Esophagus squamous epithelium (tissue), 5 donors: Measurements from ENCODE around the gene NUDT16L1. TPM values are rescaled to one million over a fixed set of nuclear protein-coding genes. Genes with fewer than 3 reads are reported as not detected.
"Not testable (repeated sequence)": the region's sequence is repeated elsewhere in the genome, so short reads cannot be mapped to it uniquely, and the experiment has no call there.

Experiments
- DNase-seq: peaks from one replicate; lab custom pipeline; 2025; lab: John Stamatoyannopoulos, UW
- H3K27ac ChIP-seq, 4 donors: fragments of 200-600 bp; sonication (generic); one replicate each; pipeline ENCODE4 v1.5.1; 2016 to 2019; ENCODE audit warnings: mild to moderate bottlenecking in 1 of 4
- H3K27me3 ChIP-seq, 4 donors: fragments of 200-600 bp; sonication (generic); 1 replicate in 3 of 4; 2 replicates in 1 of 4; pipeline versions ENCODE4 v1.5.1 to v1.6.0; 2017 to 2021; ENCODE audit warnings: antibody characterized with exemption in 1 of 4
- H3K36me3 ChIP-seq, 3 donors: fragments of 200-600 bp; sonication (generic); one replicate each; pipeline ENCODE4 v1.5.1; 2016 to 2019
- H3K4me1 ChIP-seq, 3 donors: fragments of 200-600 bp; sonication (generic); one replicate each; pipeline ENCODE4 v1.5.1; 2017 to 2019
- H3K4me3 ChIP-seq, 4 donors: fragments of 200-600 bp; sonication (generic); 1 replicate in 3 of 4; 2 replicates in 1 of 4; pipeline ENCODE4 v1.5.1; 2016 to 2019; ENCODE audit warnings: mild to moderate bottlenecking in 2 of 4, moderate library complexity in 1 of 4
- H3K9me3 ChIP-seq, 3 donors: fragments of 200-600 bp; sonication (generic); one replicate each; pipeline ENCODE4 v1.5.1; 2016 to 2019
- CTCF ChIP-seq, 6 experiments: fragments of 450-650 bp in 4 of 6; fragments of 200-600 bp in 2 of 6; sonication (generic) in 2 of 6; IDR thresholded peaks; one replicate each; pipeline ENCODE4 v1.5.1; 2016 to 2019; ENCODE audit warnings: antibody characterized with exemption in 6 of 6, mild to moderate bottlenecking in 4 of 6, moderate library complexity in 4 of 6
- POLR2A ChIP-seq, 4 donors: fragments of 450-650 bp; IDR thresholded peaks; one replicate each; pipeline ENCODE4 v1.6.1; 2017; ENCODE audit warnings: antibody characterized with exemption in 4 of 4, mild to moderate bottlenecking in 4 of 4, moderate library complexity in 3 of 4
- WGBS, 2 donors: methylation state at CpG; one replicate each; pipeline ENCODE4 v1.1.5; 2018; 5-methylcytosine and 5-hydroxymethylcytosine counted together
- intact Hi-C: fragments of 100-400 bp; cut with DNase I; formaldehyde crosslinking; loops from one replicate; pipeline ENCODE4 v1.15.0; 2022
- total RNA-seq, 4 donors: library from RNA; depleted of rRNA; stranded (reverse); fragments of >200 nt; gene quantifications; one replicate each; pipeline ENCODE4 v1.1.0, GENCODE V29; 2016
- donor health status: DM: yes; HTN: yes; CAD: no.

Gene NUDT16L1
- total RNA-seq, 4 donors from 2014 or later: 18.5 to 27.8 (median 21.0) TPM

- DNase-seq: no peak
These were observed 43.5 kb upstream of the NUDT16L1 start for GRCh38 chr16:4649744-4650442.

GRCh38 chr16:4650443-4651074, 42.8 kb upstream of the NUDT16L1 start:
- H3K27ac ChIP-seq, H3K4me3 ChIP-seq, H3K4me1 ChIP-seq, H3K9me3 ChIP-seq, intact Hi-C loops, DNase-seq, H3K27me3 ChIP-seq: not testable (repeated sequence)
- peak; percentile 33 to 80 (median 64) for TF ChIP-seq CTCF (IDR thresholded peaks at IDR 0.05)
- H3K36me3 ChIP-seq: peaks cover 9 to 87% (median 24%) of the 10 kb centered on the region in 3 donors
- WGBS, 2 donors: 82 to 85% methylated on average over 11 to 13 of the region's 15 CpGs

More at GRCh38 chr16:4649744-4650442, 43.5 kb upstream of the NUDT16L1 start:
- peaks cover 0 to 9% (median 0%) of the 10 kb centered on the region in 3 donors for H3K4me1 ChIP-seq
- no peak overlapping the region for H3K4me3 ChIP-seq
- TF ChIP-seq POLR2A (IDR thresholded peaks at IDR 0.05): no peak
- TF ChIP-seq CTCF (IDR thresholded peaks at IDR 0.05): no peak
- H3K9me3 ChIP-seq: no peaks in the 10 kb centered on the region
- peaks cover 4 to 87% (median 17%) of the 10 kb centered on the region in 3 donors for H3K36me3 ChIP-seq
- H3K27ac ChIP-seq: no peak overlapping the region
- intact Hi-C loops: no loop called here
- H3K27me3 ChIP-seq: no peaks in the 10 kb centered on the region
- WGBS, 2 donors: 85 to 87% methylated on average over 10 to 21 of the region's 25 CpGs

- H3K36me3 ChIP-seq: peaks cover 20 to 90% (median 26%) of the 10 kb centered on the region in 3 donors
- DNase-seq: no peak
These were observed 41.5 kb upstream of the NUDT16L1 start for GRCh38 chr16:4651827-4652226.

GRCh38 chr16:4652561-4652960, 40.8 kb upstream of the NUDT16L1 start:
- Histone ChIP-seq H3K36me3 (peaks cover 20 to 92% (median 26%) of the 10 kb centered on the region in 3 donors), H3K27me3 (no peaks in the 10 kb centered on the region), H3K4me1 (peaks cover 0 to 9% (median 0%) of the 10 kb centered on the region in 3 donors), H3K27ac (no peak overlapping the region), H3K4me3 (no peak overlapping the region), H3K9me3 (no peaks in the 10 kb centered on the region)
- 67 to 92% methylated on average over 1 to 21 of the region's 25 CpGs for WGBS, 2 donors
- TF ChIP-seq POLR2A (IDR thresholded peaks at IDR 0.05): no peak
- TF ChIP-seq CTCF (IDR thresholded peaks at IDR 0.05): no peak
- no peak for DNase-seq
- intact Hi-C loops: no loop called here

More at GRCh38 chr16:4651827-4652226, 41.5 kb upstream of the NUDT16L1 start:
- Histone ChIP-seq H3K4me1 (peaks cover 0 to 9% (median 0%) of the 10 kb centered on the region in 3 donors), H3K9me3 (no peaks in the 10 kb centered on the region), H3K4me3 (no peak overlapping the region), H3K27me3 (no peaks in the 10 kb centered on the region), H3K27ac (no peak overlapping the region)
- intact Hi-C loops: no loop called here
- no peak for TF ChIP-seq CTCF (IDR thresholded peaks at IDR 0.05)
- TF ChIP-seq POLR2A (IDR thresholded peaks at IDR 0.05): no peak
- 80 to 94% methylated on average over 2 to 6 of the region's 13 CpGs for WGBS, 2 donors
